Central memory CD4-positive, alpha-beta T cell (primary cell): Measurements from ENCODE around the gene SLC43A2.

Experiments used
- DNase-seq: peaks from one replicate; pipeline ENCODE4 v3.0.0; 2022

Gene SLC43A2

DNA sequence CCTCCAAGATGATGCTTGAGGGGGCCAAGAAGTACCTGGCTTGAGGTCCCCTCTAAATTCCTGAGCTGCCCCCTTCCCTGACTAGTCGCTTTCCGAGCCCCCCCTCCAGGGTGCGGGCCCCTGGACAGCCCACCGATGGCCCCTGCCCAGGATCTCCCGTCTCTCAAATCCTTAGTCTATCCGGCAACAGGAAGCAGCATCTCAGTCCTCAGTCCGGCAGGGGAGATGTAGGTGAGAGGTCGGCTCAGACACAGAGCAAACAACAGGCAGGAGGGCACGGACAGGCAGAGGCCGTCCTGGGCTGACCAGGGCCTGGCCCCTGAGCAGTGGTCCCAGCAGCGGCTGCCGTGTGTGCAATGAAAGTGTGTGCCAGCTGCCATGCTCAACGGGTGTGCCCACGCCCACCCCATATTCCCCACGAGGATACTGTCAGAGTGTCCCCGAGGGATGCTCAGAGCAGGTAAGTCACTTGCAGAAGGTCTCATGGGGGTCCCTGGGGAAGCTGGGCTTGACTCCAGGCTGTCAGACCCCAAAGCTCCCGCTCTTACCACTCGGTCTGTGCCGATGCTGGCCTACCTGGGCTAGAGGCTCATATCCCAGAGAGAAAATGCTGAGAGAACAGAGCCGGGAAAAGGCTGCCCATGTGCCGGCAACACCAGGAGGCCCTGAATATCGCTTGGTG lies 7.2 kb downstream of the SLC43A2 start:
- no peak for DNase-seq

DNA sequence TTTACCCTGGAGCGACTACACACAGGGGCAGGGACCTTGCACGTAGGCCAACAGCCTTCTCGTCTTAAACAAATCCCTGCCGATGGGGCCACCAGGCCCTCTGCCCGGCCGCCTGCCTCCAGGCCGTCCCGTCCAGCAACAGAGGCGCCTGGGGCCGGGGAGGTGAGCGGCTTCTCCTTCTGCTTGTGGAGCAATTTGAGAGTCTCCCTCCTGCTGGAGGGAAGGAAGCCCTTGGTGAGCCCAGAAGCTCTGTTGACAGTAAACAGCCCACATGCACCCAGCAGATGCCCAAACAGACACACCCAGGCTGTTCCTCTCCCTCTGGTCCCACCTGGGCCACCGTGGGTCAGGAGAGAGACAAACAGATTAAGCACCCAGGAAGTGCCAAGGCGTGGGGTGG lies 8.1 kb downstream of the SLC43A2 start:
- DNase-seq, result no peak

DNA sequence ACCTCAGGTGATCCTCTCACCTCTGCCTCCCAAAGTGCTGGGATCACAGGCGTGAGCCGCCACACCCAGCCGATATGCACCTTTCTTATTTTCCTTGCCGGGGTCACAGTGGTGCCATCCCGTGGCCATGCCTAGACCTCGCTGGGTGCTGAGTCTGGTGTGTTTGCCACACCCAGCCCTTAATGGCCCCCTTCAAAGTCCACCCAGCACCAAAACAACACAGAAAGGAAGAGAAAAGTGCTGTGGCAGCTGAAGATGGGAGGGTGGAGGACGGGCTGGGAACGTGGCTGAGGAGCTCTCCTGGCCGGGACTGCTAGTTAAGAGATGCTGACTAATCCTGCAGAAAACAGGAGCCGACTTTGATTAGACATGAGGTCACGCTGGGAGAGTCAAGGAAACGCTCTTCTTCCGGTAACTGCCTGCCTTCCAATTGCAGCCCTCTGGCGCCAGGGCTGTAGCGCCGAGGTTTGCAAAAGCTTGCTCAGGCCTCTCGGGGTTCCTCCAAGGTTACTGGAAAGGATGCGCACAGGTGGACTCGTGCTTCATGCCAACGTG lies 10.9 kb downstream of the SLC43A2 start:
- no peak for DNase-seq

DNA sequence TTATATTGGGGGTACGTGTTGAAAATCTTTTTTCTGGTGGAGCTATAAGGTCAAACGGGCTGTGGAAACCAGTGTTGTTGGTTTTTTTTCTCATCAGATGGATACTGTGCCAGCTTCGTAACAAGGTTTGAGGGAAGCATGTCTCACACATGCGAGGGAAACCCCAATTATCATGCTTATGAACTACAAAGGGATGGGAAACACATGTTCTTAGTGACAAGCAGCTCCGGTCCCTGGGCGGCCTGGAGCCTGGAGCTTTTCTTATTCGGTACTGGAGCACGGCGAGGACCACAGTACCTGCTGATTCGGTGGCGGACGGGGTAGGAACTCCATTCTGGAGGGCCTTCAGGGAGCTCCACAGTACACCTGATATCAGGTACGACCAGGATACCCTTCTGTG lies 12.5 kb downstream of the SLC43A2 start:
- no peak for DNase-seq

DNA sequence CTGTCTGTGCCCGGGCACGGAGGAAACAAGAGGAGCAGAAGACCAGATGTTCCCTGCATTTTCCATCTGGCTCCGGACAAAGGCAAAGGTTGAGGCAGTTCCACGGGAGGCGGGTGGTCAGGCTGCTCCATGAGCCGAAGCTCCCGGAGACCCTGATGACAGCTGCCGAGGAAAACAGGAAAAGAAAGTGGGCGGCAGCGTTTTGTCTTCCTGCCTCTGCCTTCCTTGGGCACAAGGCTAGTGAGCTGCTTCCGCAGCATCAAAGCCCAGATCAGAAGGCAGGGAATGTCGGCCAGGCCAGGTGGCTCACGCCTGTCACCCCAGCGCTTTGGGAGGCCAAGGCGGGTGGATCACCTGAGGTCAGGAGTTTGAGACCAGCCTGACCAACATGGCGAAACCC lies 16.2 kb downstream of the SLC43A2 start:
- no peak for DNase-seq

DNA sequence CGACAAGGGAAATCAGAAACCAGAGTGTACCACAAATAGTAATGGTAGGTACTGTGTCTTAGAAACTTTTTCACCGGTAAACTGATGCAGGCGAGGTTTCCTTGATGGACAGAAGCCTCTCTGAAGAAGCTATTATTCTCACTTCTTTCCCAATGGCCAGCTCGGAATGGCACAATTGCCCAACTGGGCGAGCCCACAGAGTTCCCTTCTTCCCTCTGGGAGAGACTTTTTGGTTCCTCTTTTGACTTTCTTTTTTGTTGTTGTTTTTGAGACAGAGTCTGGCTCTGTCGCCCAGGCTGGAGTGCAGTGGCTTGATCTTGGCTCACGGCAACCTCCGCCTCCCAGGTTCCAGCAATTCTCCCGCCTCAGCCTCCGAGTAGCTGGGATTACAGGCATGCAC lies 16.9 kb downstream of the SLC43A2 start:
- no peak for DNase-seq

DNA sequence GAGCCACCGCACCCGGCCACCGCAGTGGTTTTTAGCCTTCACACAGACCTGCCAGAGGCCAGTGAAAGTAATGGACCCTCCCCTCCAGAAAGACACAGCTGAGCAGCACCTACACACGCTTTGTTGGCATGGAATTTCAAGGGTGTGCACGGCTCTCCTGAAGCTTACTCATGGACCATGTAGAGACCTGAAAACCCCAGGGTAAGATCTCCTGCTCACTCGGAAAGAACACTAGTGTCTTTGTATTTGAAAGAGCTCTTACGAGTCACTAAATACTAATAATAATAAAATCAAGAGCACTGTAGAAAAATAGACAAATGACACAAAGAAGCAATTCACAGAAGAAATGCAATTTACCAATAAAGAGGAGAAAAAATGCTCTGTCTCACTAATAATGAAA lies 20.0 kb downstream of the SLC43A2 start:
- DNase-seq, result no peak

DNA sequence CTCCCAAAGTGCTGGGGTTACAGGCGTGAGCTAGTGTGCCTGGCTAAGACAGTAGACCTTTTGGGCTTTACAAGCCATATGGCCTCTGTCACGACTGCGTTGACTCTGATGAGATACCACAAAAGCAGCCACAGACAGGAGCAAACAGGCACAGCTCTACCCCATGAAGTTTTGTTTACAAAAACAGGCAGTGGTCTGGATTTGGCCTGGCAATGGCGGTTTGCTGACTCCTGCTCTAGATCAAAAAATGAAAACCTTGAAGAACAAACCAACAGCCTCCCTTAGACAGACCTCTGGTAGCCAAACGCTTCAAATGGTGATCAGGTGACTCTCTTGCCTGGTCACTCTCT lies 20.7 kb downstream of the SLC43A2 start:
- no peak for DNase-seq

DNA sequence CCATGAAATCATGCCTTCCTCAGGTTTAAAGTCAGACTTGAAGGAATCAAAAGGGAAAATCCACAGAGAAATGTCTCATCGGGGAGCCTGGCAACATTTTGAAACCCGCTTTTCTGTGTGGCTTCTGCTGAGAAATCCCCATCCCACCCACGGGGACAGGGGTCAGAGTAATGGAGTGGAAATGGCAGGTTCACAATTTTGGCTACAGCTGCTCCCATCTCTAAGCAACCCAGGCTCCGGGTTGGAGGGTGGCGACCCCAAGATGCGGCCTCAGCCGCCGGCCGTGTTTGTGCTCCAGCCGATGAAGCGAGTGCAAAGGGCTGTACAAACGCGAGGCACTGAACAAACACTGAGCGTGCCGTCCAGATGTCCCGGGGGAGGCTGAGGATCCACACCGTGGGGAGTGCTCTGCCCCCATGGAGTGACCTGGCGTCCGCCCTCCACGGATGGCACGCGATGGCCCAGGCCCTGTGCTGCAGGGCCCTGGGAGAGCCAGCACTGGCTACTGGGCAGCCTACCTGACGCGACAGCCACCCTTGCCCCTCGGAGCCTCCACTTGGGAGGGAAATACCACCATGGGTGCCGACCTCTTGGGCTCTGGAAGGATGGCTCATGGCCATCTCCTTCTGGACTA lies 22.2 kb downstream of the SLC43A2 start:
- DNase-seq, result no peak

DNA sequence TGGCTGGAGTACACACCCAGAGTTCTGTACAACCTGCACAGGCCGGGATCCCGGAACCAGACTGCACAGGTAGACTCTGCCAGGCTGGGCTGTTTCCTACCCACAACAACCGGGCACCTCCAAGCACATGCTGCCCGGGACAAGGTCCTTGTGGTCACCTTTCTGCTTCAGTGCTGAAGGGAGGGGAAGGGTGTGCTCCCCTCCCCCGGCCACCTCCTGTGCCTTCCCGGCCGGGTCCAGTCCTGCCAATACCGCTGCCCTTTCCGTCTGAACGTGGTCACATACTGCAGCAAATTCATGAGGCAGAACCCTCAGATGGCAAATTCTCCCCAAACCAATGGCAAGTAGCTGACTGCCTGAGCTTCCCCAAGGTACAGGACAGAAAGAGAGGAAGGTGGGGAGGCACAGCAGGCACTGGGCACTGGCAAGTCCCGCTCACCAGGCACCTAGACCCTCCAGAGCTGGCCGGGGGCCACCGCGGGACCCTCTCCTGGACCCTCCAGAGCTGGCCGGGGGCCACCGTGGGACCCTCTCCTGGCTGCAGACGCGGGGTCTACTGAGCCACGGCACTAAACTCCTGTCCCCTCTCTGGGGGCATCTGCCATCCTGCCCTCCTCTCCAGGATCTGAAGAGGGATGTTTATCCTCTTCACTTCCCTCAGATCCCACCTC lies 22.8 kb downstream of the SLC43A2 start:
- DNase-seq, result no peak

DNA sequence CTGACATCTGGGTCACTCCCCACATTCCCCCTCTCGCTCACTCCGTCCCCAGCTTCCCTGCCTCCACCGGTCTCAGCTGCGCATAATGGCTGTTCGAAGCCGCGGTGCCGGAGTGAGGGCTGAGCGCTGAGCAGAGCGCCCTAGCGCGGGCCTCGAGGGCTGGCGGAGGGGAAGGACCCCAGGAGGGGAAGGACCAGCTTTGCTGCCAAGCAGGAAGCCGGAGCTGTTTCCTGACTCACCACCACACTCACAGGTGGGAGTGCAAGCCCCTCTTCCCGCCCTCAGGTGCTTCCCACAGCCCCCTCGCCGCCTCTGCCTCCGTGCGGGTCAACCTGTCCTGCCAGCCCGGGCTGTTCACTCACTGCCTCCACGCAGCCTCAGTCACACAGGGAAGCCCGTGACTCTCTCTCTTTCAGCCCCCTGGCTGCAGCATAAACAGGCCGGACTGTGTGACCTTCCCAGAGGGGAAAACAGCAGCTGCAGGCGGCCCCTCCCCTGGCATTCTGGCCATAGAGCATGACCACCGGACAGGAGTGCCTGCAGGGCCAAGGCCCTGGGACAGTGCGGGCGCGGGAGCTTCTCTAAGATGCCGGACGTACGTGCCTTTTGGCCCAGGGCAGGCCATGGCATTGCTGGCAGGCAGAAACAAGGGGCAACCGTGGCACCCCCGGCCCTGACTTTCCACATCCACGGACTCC lies 23.7 kb downstream of the SLC43A2 start:
- no peak for DNase-seq

DNA sequence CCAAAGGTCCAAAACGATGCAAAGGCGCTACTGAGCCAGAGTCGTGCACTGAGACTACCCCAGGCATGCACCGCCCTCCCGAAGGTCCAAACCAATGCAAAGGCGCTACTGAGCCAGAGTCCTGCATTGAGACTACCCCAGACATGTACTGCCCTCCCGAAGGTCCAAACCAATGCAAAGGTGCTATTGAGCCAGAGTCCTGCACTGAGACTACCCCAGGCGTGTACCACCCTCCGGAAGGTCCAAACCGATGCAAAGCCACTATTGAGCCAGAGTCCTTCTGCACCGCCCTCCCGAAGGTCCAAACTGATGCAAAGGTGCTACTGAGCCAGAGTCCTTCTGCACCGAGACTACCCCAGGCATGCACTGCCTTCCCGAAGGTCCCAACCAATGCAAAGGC lies 27.1 kb downstream of the SLC43A2 start:
- no peak for DNase-seq

DNA sequence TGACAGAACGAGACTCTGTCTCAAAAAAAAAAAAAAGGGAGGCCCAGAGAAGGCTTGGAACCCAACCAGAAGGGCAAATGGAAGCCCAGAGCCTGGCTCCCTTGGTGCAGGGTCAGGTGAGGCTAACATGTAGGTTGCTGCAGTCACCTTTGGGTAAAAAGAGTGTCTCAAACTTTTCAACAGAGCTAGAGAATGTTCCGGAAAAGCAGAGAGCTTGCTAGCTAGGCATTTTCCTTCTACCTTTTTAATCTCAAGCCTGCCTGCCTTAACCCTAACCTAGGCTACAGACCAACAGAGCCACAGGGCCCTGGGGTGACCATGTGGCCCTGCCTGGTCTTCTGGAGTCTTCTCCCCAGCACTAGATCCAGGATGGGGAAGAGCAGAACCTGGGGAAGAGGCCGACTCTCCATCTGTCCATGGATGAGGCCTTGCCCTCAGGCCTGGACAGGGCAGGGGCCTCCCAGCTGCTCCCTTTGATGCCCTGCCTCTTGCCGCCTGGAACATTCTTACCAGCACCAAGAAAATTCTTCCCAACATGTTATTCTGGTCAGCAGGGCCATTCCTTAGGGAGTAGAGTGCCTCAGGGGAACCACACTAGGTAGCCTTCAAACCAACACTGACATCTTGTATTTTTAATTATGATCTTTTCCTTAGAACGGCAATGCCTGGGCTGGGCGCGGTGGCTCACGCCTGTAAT lies 30.1 kb downstream of the SLC43A2 start:
- DNase-seq, result no peak

DNA sequence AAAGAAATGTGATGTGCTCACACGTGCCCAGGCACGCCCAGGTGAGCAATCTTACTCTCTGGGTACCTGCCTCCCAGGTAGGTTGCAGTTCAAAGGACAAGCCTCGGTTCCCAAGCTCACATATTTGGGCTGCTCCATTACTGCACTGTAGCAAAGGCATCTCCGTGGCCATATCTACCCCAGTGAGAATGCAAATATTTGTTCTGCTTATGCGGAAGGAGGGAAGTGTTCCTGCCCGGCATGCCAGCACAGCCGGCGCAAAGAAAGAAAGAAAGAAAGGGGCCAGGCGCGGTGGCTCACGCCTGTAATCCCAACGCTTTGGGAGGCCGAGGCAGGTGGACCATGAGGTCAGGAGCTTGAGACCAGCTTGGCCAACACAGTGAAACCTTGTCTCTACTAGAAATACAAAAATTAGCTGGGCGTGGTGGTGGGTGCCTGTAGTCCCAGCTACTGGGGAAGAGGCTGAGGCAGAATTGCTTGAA lies 30.7 kb downstream of the SLC43A2 start:
- DNase-seq, result no peak

DNA sequence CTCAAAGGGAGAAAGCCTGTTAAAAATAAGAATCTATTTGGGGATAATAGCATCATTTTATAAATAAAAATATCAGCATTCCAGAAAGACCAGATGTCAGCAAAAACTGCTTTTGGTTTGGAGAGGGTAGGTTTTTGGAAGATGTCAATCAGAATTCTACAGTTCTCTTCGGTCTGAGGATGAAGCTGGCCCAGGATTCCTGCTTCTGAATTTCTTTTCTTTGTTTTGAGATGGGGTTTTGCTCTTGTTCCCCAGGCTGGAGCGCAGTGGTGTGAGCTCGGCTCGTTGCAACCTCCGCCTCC lies 35.1 kb downstream of the SLC43A2 start:
- DNase-seq, result no peak

DNA sequence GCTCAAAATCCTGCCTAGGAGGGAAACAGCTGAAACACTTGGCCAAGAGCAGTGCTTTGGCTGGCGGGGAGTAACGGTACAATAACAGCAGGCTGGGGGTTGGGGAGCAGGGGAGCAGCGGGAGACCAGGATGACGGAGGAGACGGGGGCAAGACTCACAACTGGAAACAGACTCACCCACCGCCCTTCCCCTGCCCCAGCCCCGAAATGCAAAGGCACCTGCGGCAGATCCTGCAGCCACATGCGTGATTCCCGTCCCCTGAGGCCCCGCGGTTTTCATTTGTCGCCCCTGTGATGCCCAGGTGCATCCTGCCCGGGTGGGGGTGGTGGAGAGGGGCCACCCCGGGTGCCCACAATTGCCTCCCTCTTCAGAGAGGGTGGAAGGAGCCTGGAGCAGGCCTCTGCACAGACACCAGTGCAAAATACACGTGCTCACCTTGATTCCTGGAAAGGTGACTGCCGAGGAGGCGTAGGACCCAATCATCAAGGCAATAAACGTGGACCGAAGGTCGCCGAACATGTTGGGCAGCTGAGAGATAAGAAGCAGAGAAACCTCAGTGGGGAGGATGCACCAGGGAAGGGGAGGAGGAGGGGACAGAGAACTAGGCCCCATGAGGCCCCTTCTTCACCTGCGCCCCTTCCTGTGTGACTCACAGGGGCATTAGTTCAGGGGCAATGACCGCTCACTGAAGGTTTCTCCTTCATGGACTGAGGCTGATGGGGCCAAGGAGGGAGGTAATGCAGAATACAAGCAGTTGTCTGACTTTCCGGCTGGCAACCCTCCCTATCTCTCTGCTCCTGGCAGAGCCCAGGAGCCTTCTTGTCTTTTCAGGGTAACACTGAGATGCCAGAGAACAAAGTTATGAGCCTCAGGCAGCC lies 35.6 kb downstream of the SLC43A2 start:
- DNase-seq, result no peak

DNA sequence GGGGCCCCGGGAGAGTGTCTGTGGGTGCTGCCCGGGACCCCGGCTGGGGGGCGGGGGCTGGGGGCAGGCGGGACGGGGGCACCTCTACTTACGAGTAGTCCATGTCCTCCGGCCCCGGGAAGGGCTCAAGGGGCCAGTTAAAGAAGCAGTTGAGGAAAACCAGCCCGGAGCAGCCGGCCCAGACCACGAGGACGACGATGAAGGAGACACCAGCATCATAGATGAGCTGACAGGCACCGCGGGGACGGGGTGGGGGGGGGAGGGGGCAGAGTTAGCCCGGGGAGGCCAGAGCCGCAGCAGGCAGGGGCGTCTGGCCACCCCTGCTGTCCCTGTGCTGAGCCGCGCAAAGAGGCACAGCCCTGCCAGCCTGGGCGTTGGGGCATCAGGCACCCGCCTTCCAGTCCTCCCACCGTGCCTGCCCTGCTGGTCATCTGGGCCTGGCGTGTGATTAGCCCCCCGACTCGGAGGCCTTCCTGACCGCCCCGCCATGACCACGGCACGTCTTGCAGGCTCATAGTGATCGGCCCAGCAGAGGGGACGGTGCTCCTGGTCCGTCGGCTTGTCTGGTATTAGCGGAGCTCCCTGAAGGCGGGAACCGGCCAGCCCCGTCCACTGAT lies 37.1 kb downstream of the SLC43A2 start:
- DNase-seq, result no peak

DNA sequence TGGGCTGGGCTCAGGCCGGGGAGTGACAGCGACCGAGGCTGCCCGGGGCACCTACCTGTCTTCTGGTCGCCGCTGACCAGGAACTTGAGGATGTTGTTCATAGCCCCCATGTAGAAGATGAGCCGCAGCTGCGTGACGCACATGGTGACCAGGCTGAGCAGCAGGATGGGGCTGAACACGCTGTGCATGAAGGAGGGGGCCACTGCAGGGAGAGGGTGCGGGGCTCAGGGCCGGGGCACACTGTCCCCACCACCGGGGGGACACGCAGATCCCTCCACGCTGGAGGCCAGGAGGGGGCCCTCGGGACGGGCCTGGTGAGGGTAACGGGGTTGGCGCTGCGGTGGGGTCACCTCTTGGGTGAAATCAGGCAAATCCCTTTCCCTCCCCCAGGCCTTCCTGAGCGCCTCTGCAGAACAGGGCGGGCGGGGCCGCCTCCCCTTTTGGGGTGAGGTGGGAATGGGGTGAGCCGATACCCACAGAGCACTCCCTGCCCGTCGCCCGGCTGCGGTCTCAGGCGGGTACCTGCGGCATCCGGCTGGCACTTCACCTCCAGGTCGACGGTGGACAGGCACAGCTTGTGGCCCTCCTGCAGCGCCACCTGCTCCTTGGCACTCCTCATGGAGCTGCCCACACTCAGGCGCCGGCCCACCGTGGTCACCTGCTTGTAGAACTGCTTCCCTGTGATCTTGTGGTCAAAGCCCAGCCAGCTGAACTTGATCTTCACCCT lies 37.7 kb downstream of the SLC43A2 start:
- no peak for DNase-seq

DNA sequence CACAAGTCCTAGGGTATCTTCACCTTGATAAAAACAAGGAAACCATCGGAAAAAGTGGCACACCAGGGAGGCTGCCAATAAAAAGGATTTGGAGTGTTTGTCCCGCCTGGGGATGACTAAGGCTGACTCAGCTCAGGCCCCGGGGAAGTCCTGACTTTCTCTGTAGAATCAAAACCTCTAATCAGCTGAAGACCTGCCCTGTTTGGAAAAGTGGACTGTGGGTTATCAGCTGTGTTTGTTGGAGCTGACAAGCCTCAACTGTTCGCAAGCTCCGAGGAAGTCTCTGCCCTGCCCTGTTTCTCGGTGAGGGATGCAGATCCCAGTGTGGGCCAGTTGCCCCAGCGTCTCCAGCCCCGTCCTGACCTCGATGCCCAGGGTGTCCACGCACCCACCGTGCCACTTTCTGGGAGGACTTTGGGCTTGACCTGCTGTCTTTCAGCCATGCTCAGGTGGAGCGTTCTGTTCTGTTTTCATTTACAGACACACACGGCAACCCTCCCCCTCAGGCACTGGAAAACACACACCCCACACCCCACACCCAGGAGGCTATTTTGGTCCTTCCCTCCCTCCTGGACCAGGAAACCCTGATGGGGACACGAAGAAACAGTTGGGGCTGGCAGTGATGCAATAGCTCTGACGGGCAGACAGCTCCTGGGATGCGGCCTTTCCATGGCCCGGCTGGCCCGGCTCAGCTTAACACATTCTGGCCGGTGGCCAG lies 38.4 kb downstream of the SLC43A2 start:
- no peak for DNase-seq
